Activated T-cell treated with anti-CD3 and anti-CD28 coated beads, Interleukin-2, amount 50 U/mL, for 72 hours (primary cell): ENCODE measurements around the gene THRB. TPM values are rescaled to one million over a fixed set of nuclear protein-coding genes. Genes with fewer than 3 reads are reported as not detected.
"Not testable (repeated sequence)": the region's sequence is repeated elsewhere in the genome, so short reads cannot be mapped to it uniquely, and the experiment has no call there.

Experiments
- ATAC-seq, 2 donors: fragments of 150-1000 bp; cut with Tn5 transposase; replicated peaks in 1 of 2; 2 replicates each; pipeline ENCODE4 v1.10.0; 2021; ENCODE audit warnings: moderate library complexity in 2 of 2, mild to moderate bottlenecking in 1 of 2
- DNase-seq, 2 donors: peaks; one replicate each; pipeline ENCODE4 v3.0.0; 2021 to 2022; ENCODE audit warnings: mixed read lengths in 1 of 2
- H3K27ac Mint-ChIP-seq: one replicate; pipeline ENCODE4 v1.8.0; 2022; ENCODE audit warnings: mild to moderate bottlenecking, moderate library complexity, mixed read lengths
- H3K27me3 Mint-ChIP-seq: one replicate; pipeline ENCODE4 v1.8.0; 2022; ENCODE audit warnings: low read depth, mixed read lengths
- H3K36me3 Mint-ChIP-seq, 2 donors: one replicate each; pipeline ENCODE4 v1.8.0; 2022; ENCODE audit warnings: mixed read lengths in 2 of 2, mild to moderate bottlenecking in 1 of 2; ENCODE audit not compliant: insufficient read depth in 2 of 2
- H3K4me1 Mint-ChIP-seq: one replicate; pipeline ENCODE4 v1.8.0; 2022; ENCODE audit warnings: low read depth, mixed read lengths
- H3K4me3 Mint-ChIP-seq, 2 donors: one replicate each; pipeline ENCODE4 v1.8.0; 2022; ENCODE audit warnings: mild to moderate bottlenecking in 2 of 2, mixed read lengths in 2 of 2, moderate library complexity in 2 of 2
- H3K9me3 Mint-ChIP-seq, 2 donors: one replicate each; pipeline ENCODE4 v1.8.0; 2022; ENCODE audit warnings: mixed read lengths in 2 of 2
- total RNA-seq, 2 donors: library from RNA; stranded (reverse); gene quantifications; one replicate each; pipeline ENCODE4 v1.2.3, GENCODE V29; 2022

The THRB gene
- total RNA-seq, 2 donors from 2014 or later: not detected

DNA sequence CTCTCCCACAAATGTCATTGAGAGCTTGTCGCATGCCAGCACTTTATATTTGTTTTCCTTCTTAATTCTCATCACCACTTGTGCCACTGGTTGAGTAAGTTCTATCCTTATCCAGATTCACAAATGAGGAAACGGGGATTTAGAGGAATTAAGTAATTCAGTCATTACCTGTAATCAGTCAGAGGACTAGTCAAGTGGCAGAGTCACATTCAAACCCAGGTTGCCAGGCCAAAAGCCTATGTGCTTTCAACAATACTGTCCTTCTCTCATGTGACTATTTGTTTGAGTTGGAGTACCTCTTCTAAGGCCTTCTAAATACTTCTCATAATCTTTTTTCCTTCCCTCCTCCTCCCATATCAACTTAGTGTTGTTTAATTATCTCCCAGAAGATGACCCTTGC lies 76.9 kb downstream of the THRB start:
- H3K27ac Mint-ChIP-seq: no peak overlapping the region
- DNase-seq (no peak), ATAC-seq (no peak)
- H3K27me3 Mint-ChIP-seq: no peaks in the 10 kb centered on the region
- H3K9me3 Mint-ChIP-seq: peaks cover 0 to 2% of the 10 kb centered on the region in 2 donors
- no peak overlapping the region for H3K4me3 Mint-ChIP-seq
- H3K36me3 Mint-ChIP-seq: no peaks in the 10 kb centered on the region
- no peaks in the 10 kb centered on the region for H3K4me1 Mint-ChIP-seq

DNA sequence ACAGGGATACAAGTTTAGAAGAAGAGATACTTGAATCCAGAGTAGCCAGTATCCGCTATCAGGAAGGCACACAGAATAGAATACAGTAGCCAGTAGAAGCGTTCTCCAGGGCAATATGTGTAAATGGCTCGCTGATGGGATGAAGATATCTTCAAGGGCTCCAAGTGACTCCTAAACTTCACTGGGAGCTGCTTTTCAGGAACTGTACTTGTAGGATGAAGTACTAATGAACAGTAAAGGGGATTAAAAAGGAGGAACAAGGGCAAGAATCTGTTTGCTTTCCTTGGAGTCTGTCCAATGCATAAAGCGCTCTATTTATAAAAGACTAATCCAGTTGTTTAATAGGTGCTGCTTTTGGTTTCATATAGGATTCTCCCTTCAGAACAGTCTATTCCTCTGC lies 78.4 kb downstream of the THRB start:
- no peak for DNase-seq
- Mint-ChIP-seq H3K27ac (no peak overlapping the region), H3K36me3 (no peaks in the 10 kb centered on the region)

DNA sequence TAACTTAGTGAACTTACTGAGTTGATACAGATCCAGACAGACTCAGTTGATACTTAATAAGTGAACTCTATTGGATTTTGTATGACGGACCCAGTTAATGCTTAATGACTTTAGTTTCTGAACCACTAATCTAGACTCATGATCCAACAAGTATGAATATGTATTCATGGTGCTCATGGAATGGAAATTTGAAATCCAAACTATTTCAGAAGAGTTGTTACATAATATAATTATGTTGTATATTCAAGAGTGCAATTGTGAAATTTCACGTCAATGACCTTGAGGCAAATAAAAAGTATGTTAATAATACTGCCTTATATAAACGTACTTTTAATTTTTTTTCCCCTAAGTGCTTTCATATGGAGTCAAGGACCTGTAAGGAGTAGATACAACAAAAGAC lies 78.8 kb downstream of the THRB start:
- ATAC-seq: no peak
- peaks cover 0 to 2% of the 10 kb centered on the region in 2 donors for H3K9me3 Mint-ChIP-seq
- H3K36me3 Mint-ChIP-seq: no peaks in the 10 kb centered on the region
- no peaks in the 10 kb centered on the region for H3K27me3 Mint-ChIP-seq
- H3K4me1 Mint-ChIP-seq: no peaks in the 10 kb centered on the region
- no peak overlapping the region for H3K27ac Mint-ChIP-seq
- no peak overlapping the region for H3K4me3 Mint-ChIP-seq
- no peak for DNase-seq

More for the DNA sequence above, 78.4 kb downstream of the THRB start:
- Mint-ChIP-seq H3K4me1 (no peaks in the 10 kb centered on the region), H3K9me3 (peaks cover 0 to 2% of the 10 kb centered on the region in 2 donors), H3K27me3 (no peaks in the 10 kb centered on the region), H3K4me3 (no peak overlapping the region)
- no peak for ATAC-seq

DNA sequence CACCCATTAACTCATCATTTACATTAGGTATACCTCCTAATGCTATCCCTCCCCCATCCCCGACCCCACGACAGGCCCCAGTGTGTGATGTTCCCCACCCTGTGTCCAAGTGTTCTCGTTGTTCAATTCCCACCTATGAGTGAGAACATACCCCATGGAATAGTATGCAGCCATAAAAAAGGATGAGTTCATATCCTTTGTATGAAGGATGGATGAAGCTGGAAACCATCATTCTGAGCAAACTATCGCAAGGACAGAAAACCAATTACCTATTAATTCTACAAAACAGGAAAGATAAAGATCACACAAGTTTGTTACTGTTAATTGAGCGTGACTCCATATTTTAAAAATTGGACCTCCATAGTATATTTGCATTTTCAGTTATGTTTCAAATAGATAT lies 81.0 kb downstream of the THRB start:
- DNase-seq, H3K9me3 Mint-ChIP-seq, H3K4me1 Mint-ChIP-seq, ATAC-seq, H3K36me3 Mint-ChIP-seq, H3K4me3 Mint-ChIP-seq, H3K27me3 Mint-ChIP-seq, H3K27ac Mint-ChIP-seq: not testable (repeated sequence)

DNA sequence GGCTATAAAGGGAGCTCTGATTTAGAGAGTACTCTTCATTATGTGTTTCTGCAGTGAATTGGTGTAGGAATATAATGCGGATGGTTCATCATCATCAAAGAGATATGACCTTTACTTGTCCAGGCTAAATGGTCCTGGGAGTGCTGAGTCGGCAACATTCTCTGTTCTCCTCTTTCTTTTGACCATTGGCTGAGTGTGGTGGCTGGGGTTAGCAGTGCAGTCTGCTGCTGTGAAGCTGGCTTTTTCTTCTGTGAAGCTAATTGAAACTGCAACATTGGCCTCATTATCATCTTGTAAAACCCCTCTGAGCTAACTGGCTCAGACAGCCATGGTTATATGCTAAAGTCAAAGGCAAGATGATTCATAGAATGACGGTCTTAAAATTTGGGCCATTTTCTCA lies 83.8 kb downstream of the THRB start:
- H3K36me3 Mint-ChIP-seq: no peaks in the 10 kb centered on the region
- H3K4me3 Mint-ChIP-seq: no peak overlapping the region
- no peaks in the 10 kb centered on the region for H3K4me1 Mint-ChIP-seq
- ATAC-seq (no peak), DNase-seq (no peak)
- no peaks in the 10 kb centered on the region for H3K27me3 Mint-ChIP-seq
- no peak overlapping the region for H3K27ac Mint-ChIP-seq
- peaks cover 0 to 2% of the 10 kb centered on the region in 2 donors for H3K9me3 Mint-ChIP-seq

DNA sequence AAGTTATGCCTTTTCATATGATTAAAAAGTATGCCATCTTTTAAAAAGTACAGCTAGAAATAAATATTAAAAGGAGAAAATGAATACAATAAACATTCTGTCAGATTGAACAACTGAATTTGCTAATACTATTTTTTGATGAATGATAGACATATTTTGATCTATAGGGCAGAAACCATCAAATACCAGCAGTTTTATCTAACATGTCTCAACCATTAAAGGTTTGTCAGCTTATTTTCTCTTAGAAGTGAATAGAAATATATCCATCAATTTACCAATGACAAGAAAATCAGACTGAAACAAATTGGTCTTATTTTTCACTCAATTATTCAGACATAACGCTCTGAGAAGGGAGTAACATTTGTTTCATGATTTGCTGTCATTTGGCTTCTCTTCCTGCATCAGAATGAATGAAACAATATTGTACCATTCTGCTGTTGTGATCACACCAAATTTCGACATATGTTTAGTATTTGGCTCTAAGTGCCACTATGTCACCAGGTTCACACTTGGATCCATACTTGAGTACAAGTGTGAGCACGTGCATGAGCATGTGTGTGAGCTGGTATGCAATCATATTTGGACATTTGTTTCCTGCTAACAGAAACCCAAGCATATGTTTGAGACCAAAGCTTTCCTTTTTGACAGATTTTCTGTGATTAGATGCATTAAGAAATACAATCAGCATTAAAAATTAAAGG lies 86.5 kb downstream of the THRB start:
- DNase-seq: no peak
- Mint-ChIP-seq H3K36me3 (no peaks in the 10 kb centered on the region), H3K4me1 (no peaks in the 10 kb centered on the region), H3K4me3 (no peak overlapping the region), H3K27ac (no peak overlapping the region), H3K27me3 (no peaks in the 10 kb centered on the region), H3K9me3 (no peaks in the 10 kb centered on the region)
- no peak for ATAC-seq

DNA sequence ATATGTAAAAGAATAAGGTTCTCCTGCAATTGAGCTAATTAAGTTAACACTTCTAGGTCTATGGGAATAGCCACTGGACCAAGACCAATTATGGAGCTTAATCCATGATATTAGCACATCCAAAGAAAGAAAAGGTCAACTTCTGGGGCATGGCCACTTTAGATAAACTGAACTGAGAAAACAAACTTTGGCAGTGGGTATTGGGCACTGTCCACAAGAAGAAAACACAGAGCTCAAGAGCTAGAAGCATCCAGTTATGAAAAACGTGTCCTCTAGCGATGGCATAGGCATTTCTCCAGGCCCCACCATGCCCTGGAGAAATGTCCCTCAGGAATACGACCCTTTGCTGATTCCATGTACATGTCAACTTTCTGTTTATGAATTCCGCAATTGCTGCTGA lies 87.8 kb downstream of the THRB start:
- Mint-ChIP-seq H3K4me3 (no peak overlapping the region), H3K36me3 (no peaks in the 10 kb centered on the region), H3K9me3 (no peaks in the 10 kb centered on the region), H3K27me3 (no peaks in the 10 kb centered on the region), H3K27ac (no peak overlapping the region), H3K4me1 (no peaks in the 10 kb centered on the region)
- ATAC-seq (no peak), DNase-seq (no peak)

DNA sequence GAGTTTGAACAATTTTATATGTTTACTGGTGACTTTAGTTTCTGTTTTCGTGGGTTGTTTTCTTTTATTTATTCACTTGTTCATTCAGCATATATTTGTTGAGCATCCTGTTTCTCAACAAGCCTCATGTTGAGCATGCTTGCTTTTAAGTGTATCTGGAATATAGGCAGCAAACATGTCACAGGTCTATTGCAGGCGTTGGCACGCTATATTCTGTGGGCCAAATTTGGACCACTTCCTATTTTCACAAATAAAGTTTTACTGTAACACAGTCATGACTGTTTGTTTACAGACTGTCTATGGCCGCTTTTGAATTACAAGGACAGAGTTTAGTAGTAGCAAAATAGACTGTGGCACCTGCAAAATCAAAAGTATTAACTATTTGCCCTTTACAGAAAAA lies 89.6 kb downstream of the THRB start:
- ATAC-seq (no peak), DNase-seq (no peak)
- Mint-ChIP-seq H3K9me3 (no peaks in the 10 kb centered on the region), H3K27me3 (no peaks in the 10 kb centered on the region), H3K36me3 (no peaks in the 10 kb centered on the region), H3K4me3 (no peak overlapping the region), H3K27ac (no peak overlapping the region), H3K4me1 (no peaks in the 10 kb centered on the region)

DNA sequence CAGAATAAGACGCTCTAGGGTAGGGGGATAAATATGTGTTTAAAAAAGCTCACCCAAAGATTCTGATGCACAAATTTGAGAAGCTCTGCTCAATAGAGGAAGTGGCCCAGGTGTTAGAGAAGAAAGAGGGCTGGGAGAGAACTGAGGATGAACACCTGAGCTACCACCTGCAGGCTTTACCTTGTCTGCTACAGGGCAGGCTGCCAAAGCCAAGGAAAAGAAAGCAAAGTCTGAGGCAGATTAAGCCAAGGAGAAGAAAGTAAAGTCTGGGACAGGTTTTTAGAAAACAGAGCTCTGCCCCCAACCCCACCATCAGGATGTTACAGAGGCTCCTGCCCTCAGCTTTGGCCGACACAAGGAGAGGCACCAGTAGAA lies 92.9 kb downstream of the THRB start:
- Mint-ChIP-seq H3K4me3 (no peak overlapping the region), H3K9me3 (peaks cover 0 to 4% of the 10 kb centered on the region in 2 donors), H3K4me1 (no peaks in the 10 kb centered on the region), H3K27ac (no peak overlapping the region), H3K36me3 (no peaks in the 10 kb centered on the region), H3K27me3 (no peaks in the 10 kb centered on the region)
- DNase-seq (no peak), ATAC-seq (no peak)

DNA sequence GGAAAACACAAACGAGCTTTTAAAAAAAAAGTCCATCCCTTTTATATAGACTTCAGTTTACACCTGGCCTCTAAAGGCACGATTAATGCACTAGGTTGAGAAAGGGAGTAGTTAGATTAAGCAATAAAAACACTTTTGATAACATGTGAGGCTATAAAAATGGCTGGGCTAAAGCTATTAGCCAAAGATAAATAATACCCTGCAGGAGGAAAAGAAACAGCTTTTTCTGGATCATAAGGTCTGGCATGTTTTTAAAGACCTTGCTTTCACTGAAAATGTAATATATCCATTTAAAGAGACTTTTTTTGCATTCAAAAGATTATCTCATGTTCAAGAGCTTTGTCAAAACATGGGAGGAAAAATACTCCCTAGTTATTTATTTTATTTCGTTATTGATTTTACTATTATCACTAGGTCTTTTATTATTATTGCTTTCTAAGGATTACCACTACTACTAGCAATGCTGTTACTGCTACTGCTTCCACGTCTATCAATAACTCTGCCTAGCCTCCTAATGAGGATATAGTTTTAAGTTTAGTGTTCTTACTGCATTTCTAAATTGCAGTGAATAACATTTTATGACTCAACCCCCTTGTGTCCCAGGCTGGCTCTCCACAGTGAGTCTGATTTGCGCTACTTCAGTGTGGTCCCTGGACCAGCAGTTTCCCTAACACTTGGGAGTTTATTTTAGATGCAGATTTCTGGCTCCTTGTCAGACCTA lies 93.4 kb downstream of the THRB start:
- Mint-ChIP-seq H3K27me3 (no peaks in the 10 kb centered on the region), H3K4me3 (no peak overlapping the region), H3K4me1 (no peaks in the 10 kb centered on the region), H3K36me3 (no peaks in the 10 kb centered on the region), H3K27ac (no peak overlapping the region), H3K9me3 (peaks cover 0 to 4% of the 10 kb centered on the region in 2 donors)
- no peak for DNase-seq
- ATAC-seq: no peak

DNA sequence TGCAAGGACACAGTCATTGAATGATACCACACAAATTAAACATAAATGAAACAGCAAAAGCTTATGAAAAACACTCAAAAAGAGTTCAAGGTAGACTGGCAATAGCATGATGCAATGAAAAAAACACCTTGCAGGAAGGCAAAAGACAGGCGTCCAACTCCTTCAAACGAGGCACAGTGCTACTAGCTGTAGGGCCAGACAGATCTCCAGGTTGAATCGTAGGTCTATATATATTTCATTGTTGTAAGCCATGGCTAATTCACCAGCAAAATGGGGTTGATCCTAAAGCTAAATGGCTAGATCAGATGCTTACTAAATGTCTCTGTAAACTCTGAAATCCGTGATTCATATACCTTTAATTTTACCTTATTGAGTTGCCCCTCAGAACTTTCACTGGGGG lies 94.2 kb downstream of the THRB start:
- ATAC-seq (no peak), DNase-seq (no peak)
- no peaks in the 10 kb centered on the region for H3K36me3 Mint-ChIP-seq
- H3K27me3 Mint-ChIP-seq: no peaks in the 10 kb centered on the region
- peaks cover 0 to 4% of the 10 kb centered on the region in 2 donors for H3K9me3 Mint-ChIP-seq
- no peak overlapping the region for H3K27ac Mint-ChIP-seq
- H3K4me1 Mint-ChIP-seq: no peaks in the 10 kb centered on the region
- no peak overlapping the region for H3K4me3 Mint-ChIP-seq

DNA sequence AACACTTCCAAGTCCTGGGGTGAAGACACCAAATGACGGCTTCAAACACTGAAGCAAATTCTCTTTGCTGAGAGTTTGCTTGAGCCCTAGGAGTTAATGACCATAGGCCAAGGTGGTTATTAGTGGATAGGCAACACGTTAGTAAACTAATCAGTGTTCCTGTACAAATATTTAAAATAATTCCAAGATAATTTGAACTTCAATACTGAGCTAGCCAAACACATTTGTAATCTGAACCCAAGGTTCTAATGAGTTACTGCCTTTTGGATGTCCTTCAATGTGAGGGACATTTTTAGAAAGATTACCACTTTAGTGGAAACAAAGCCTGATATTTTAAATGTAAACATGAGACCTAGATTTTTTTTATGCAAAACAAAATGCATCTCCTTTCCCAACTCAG lies 94.6 kb downstream of the THRB start:
- DNase-seq: no peak
- H3K4me1 Mint-ChIP-seq: no peaks in the 10 kb centered on the region
- H3K27me3 Mint-ChIP-seq: no peaks in the 10 kb centered on the region
- no peak for ATAC-seq
- peaks cover 0 to 4% of the 10 kb centered on the region in 2 donors for H3K9me3 Mint-ChIP-seq
- no peaks in the 10 kb centered on the region for H3K36me3 Mint-ChIP-seq
- no peak overlapping the region for H3K27ac Mint-ChIP-seq
- H3K4me3 Mint-ChIP-seq: no peak overlapping the region

DNA sequence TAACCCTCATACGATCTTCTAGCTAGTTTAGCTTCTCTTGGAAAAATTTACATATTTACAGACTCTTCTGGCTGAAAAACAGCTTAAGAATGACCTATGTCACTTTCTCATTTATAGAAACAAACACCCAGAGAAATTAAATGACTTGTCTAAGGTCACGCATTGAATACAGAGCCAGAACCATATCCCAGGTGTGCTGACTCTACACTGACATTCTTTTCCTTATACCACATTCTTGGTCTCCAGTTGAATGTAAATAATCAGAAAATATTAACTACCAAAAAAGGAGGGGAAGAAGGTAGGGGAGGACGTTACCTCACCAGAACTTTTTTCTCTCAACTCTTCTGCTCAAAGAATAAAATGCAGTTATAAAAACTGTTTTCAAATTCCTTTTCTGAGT lies 95.0 kb downstream of the THRB start:
- H3K9me3 Mint-ChIP-seq: peaks cover 0 to 4% of the 10 kb centered on the region in 2 donors
- no peaks in the 10 kb centered on the region for H3K4me1 Mint-ChIP-seq
- DNase-seq (no peak), ATAC-seq (no peak)
- H3K36me3 Mint-ChIP-seq: no peaks in the 10 kb centered on the region
- H3K27me3 Mint-ChIP-seq: no peaks in the 10 kb centered on the region
- H3K4me3 Mint-ChIP-seq: no peak overlapping the region
- no peak overlapping the region for H3K27ac Mint-ChIP-seq

DNA sequence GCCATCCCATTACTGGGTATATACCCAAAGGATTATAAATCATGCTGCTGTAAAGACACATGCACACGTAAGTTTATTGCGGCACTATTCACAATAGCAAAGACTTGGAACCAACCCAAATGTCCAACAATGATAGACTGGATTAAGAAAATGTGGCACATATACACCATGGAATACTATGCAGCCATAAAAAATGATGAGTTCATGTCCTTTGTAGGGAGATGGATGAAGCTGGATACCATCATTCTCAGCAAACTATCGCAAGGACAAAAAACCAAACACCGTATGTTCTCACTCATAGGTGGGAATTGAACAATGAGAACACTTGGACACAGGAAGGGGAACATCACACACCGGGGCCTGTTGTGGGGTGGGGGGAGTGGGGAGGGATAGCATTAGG lies 95.9 kb downstream of the THRB start:
- H3K4me3 Mint-ChIP-seq, DNase-seq, H3K27me3 Mint-ChIP-seq, ATAC-seq, H3K27ac Mint-ChIP-seq, H3K9me3 Mint-ChIP-seq, H3K4me1 Mint-ChIP-seq, H3K36me3 Mint-ChIP-seq: not testable (repeated sequence)
